K562 (cell line): ENCODE measurements around the gene SRCAP. TPM values are rescaled to one million over a fixed set of nuclear protein-coding genes. Genes with fewer than 3 reads are reported as not detected.

Experiments
- ATAC-seq: fragments of 200-7000 bp; cut with Tn5 transposase; 3 replicates; pipeline ENCODE4 v1.9.1; 2020; ENCODE audit warnings: moderate library complexity
- BruUV-seq: library from RNA; stranded (reverse); fragments of 400-500 nt; replicated peaks from 2 replicates; lab custom pipeline; 2021; lab: Mats Ljungman, UMichigan
- CTCF ChIA-PET: fragments of 300-600 bp; formaldehyde crosslinking; extraction: SDS; loops from one replicate; lab custom pipeline; 2021; ENCODE audit warnings: low intra/inter-chr PET ratio; lab: Yijun Ruan, JAX
- POLR2A ChIA-PET: fragments of 300-600, 350-650 bp; sonication (Branson Sonifier 250); formaldehyde crosslinking; extraction: SDS; loops from one replicate; lab custom pipeline; 2021; ENCODE audit warnings: antibody characterized with exemption, inconsistent platforms; lab: Yijun Ruan, JAX
- DNase-seq, 4 experiments: peaks; one replicate each; pipeline versions ENCODE4 v3.0.0 to v3.0.0-alpha.2; 2011 to 2018; ENCODE audit warnings: low spot score in 3 of 4, mixed read lengths in 3 of 4; ENCODE audit errors: extremely low read depth in 1 of 4
- FAIRE-seq: peaks from 2 replicates; lab custom pipeline; 2011; peaks lifted over from hg19 to GRCh38; lab: Jason Lieb, UNC
- H2AFZ ChIP-seq: 2 replicates; pipeline ENCODE4 v1.6.0; 2011; ENCODE audit warnings: low read depth, low read length, control low read depth, inconsistent platforms
- H3K27ac ChIP-seq: fragments of 200-600 bp; 3 replicates; pipeline ENCODE4 v1.8.0; 2011; ENCODE audit warnings: low read depth, mild to moderate bottlenecking, control low read depth, inconsistent platforms, low read length, moderate library complexity, mixed read lengths; ENCODE audit errors: extremely low read depth
- H3K27me3 ChIP-seq, 2 experiments: fragments of 300-600 bp in 1 of 2; 2 replicates in 1 of 2; 3 replicates in 1 of 2; pipeline versions ENCODE4 v1.6.0 to v1.8.0; 2011; ENCODE audit warnings: inconsistent platforms in 2 of 2, low read length in 2 of 2, mild to moderate bottlenecking in 1 of 2, mixed read lengths in 1 of 2, moderate library complexity in 1 of 2; ENCODE audit not compliant: control insufficient read depth in 2 of 2, insufficient read depth in 2 of 2
- H3K36me3 ChIP-seq: fragments of 300-600 bp; 3 replicates; pipeline ENCODE4 v1.8.0; 2011; ENCODE audit warnings: mild to moderate bottlenecking, low read length, inconsistent platforms; ENCODE audit not compliant: control insufficient read depth, insufficient read depth
- H3K4me1 ChIP-seq, 2 experiments: fragments of 200-600 bp in 1 of 2; replicated peaks in 1 of 2; 2 replicates in 1 of 2; 3 replicates in 1 of 2; pipeline versions ENCODE4 v1.5.1 to v1.8.0; 2011; ENCODE audit warnings: inconsistent platforms in 2 of 2, low read length in 2 of 2, mild to moderate bottlenecking in 1 of 2, mixed read lengths in 1 of 2, moderate library complexity in 1 of 2; ENCODE audit not compliant: control insufficient read depth in 2 of 2, insufficient read depth in 2 of 2
- H3K4me2 ChIP-seq: 2 replicates; pipeline ENCODE4 v1.6.1; 2011; ENCODE audit warnings: low read length, control low read depth, inconsistent platforms, mixed read lengths; ENCODE audit not compliant: insufficient read depth
- H3K4me3 ChIP-seq: fragments of 200-600 bp; sonication (generic), shearing (Covaris generic); 2 replicates; pipeline ENCODE4 v1.5.1; 2016; ENCODE audit warnings: control low read depth, inconsistent platforms
- H3K79me2 ChIP-seq: fragments of 200-600 bp; 3 replicates; pipeline ENCODE4 v1.8.0; 2011; ENCODE audit warnings: low read length, inconsistent platforms; ENCODE audit not compliant: control insufficient read depth, insufficient read depth
- H3K9ac ChIP-seq, 2 experiments: 2 replicates each; pipeline versions ENCODE4 v1.6.0 to v1.6.1; 2011; ENCODE audit warnings: low read depth in 2 of 2, low read length in 2 of 2, control low read depth in 1 of 2, inconsistent platforms in 1 of 2, mild to moderate bottlenecking in 1 of 2, mixed read lengths in 1 of 2; ENCODE audit not compliant: insufficient read depth in 1 of 2
- H3K9me1 ChIP-seq: one replicate; pipeline ENCODE4 v1.6.0; 2011; ENCODE audit warnings: inconsistent platforms, mild to moderate bottlenecking, low read length, moderate library complexity; ENCODE audit not compliant: control insufficient read depth, insufficient read depth
- H3K9me3 ChIP-seq: replicated peaks from 2 replicates; pipeline ENCODE4 v1.5.1; 2011; ENCODE audit warnings: low read depth, low read length, inconsistent platforms; ENCODE audit not compliant: control insufficient read depth, insufficient read depth
- H4K20me1 ChIP-seq: replicated peaks from 2 replicates; pipeline ENCODE4 v1.6.1; 2011; ENCODE audit warnings: low read length, inconsistent platforms, mixed read lengths; ENCODE audit not compliant: control insufficient read depth, insufficient read depth
- POLR2G ChIP-seq: fragments of 200-400 bp; formaldehyde crosslinking; IDR thresholded peaks from 2 replicates; pipeline ENCODE4 v1.6.1; 2017; ENCODE audit warnings: low read depth, mild to moderate bottlenecking, antibody characterized with exemption, low read length, moderate library complexity
- RBFOX2 ChIP-seq: fragments of 200-400 bp; formaldehyde crosslinking; IDR thresholded peaks from 2 replicates; pipeline ENCODE4 v1.6.1; 2017; ENCODE audit warnings: low read depth, mild to moderate bottlenecking, low read length, moderate library complexity
- SRSF7 ChIP-seq: fragments of 200-400 bp; formaldehyde crosslinking; optimal IDR thresholded peaks from 2 replicates; pipeline ENCODE3; 2017; ENCODE audit warnings: mild to moderate bottlenecking, low read depth, low read length
- ZBTB17 ChIP-seq: fragments of 450-650 bp; formaldehyde crosslinking; IDR thresholded peaks from 2 replicates; pipeline ENCODE4 v1.4.0; 2020; ENCODE audit warnings: mild to moderate bottlenecking
- ZNF263 ChIP-seq: sonication (generic); formaldehyde crosslinking; IDR thresholded peaks from 2 replicates; pipeline ENCODE4 v1.8.0; 2022; ENCODE audit warnings: mild to moderate bottlenecking, missing genetic modification reagents, borderline replicate concordance
- WGBS: fragments of 100-300 bp; shearing (Covaris generic); methylation state at CpG from one replicate; pipeline ENCODE4 v1.1.6; 2016; ENCODE audit warnings: low coverage, mixed read lengths; ENCODE audit not compliant: insufficient coverage; ENCODE audit errors: missing lambda C conversion rate; 5-methylcytosine and 5-hydroxymethylcytosine counted together
- in situ Hi-C: fragments of 300-500 bp; cut with MboI; formaldehyde crosslinking; loops from 4 replicates; pipeline ENCODE4 v1.15.0; 2018; ENCODE audit warnings: inconsistent platforms, mixed read lengths
- intact Hi-C: fragments of 100-400 bp; cut with micrococcal nuclease; formaldehyde crosslinking; loops from 2 replicates; pipeline ENCODE4 v1.14.2; 2022
- polyA plus RNA-seq, 8 experiments: library from polyadenylated mRNA; depleted of rRNA in 4 of 8; stranded (reverse) in 5 of 8; unstranded in 3 of 8; fragments of >200 nt; fragmentation: Nextera tagmentation in 2 of 8; fragmentation: Illumina TruSeq in 1 of 8; extraction: Ambion mirVana in 2 of 8; extraction: Trizol in 1 of 8; gene quantifications; 2 replicates each; pipeline versions ENCODE4 v1.2.1 to v1.2.3, GENCODE V29; 2011 to 2014; ENCODE audit warnings: inconsistent platforms in 1 of 8, missing spikeins in 1 of 8
- total RNA-seq, 7 experiments: library from RNA; depleted of rRNA in 6 of 7; stranded (reverse); fragments of >200 nt in 6 of 7; fragmentation: Illumina TruSeq in 2 of 7; extraction: Trizol in 2 of 7; gene quantifications; 2 replicates each; pipeline versions ENCODE4 v1.2.1 to v1.2.3, GENCODE V29; 2011 to 2021; ENCODE audit warnings: low replicate concordance in 1 of 7
- TF ChIP-seq, protein P1 (sequence below): sonication (generic); formaldehyde crosslinking; IDR thresholded peaks from 2 replicates; pipeline ENCODE4 v1.8.0; 2022; ENCODE audit warnings: missing genetic modification reagents, mild to moderate bottlenecking, moderate library complexity, borderline replicate concordance

The SRCAP gene
- total and polyA plus RNA-seq, 9 of the 15 experiments (the other 6 are each of a cell fraction or from before 2014, with no cell fraction given) = 0.21 to 62.6 (median 5.8) TPM

GRCh38 chr16:30771726-30772125 lies 72.8 kb downstream of the SRCAP start:
- Histone ChIP-seq H3K27ac (no peak overlapping the region), H2AFZ (no peak overlapping the region), H3K4me1 (peaks cover 3 to 23% of the 10 kb centered on the region in 2 experiments; a peak in 4 of 5 replicates), H3K9ac (peak overlapping the region in 1 of 2 experiments; percentile 72; a peak in 2 of 4 replicates), H3K79me2 (peaks cover 15% of the 10 kb centered on the region), H3K4me2 (no peak overlapping the region), H3K27me3 (no peaks in the 10 kb centered on the region), H4K20me1 (0 out of 2 replicates have a peak, but pooled peaks cover 5% of the 10 kb centered on the region), H3K9me1 (no peaks in the 10 kb centered on the region), H3K9me3 (no peaks in the 10 kb centered on the region), H3K4me3 (no peak overlapping the region), H3K36me3 (peaks cover 81% of the 10 kb centered on the region; the same call in 2 of the 3 replicates)
- CTCF ChIA-PET = no interaction called here
- POLR2A ChIA-PET = interaction anchor here (0.5 to 2.0 kb wide), 7 partner anchors 8 to 170 kb away, joined by 3 to 5 read pairs (median 3); partner anchors contain the start of gene CFAP119
- intact Hi-C loops = loop anchor here (10.0 kb wide), 1 partner anchor 57 kb away; no protein-coding TSS in a partner anchor
- FAIRE-seq (no peak), DNase-seq (no peak), ATAC-seq (no peak)
- TF ChIP-seq POLR2G (peak; percentile 65), ZBTB17 (no peak), SRSF7 (no peak), RBFOX2 (peak; percentile 58; the same call in 1 of the 2 replicates), ZNF263 (peak; percentile 11; the same call in 1 of the 2 replicates)
- TF ChIP-seq, protein P1, sequence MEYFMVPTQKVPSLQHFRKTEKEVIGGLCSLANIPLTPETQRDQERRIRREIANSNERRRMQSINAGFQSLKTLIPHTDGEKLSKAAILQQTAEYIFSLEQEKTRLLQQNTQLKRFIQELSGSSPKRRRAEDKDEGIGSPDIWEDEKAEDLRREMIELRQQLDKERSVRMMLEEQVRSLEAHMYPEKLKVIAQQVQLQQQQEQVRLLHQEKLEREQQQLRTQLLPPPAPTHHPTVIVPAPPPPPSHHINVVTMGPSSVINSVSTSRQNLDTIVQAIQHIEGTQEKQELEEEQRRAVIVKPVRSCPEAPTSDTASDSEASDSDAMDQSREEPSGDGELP (CRISPR knock-in tag) = 0 out of 2 replicates have a peak, but pooled peaks have one; percentile 17
- in situ Hi-C loops = no loop called here
- BruUV-seq = no TSS peak
- 87% methylated on average over 10 of the region's 14 CpGs for WGBS
